HG02870 (cell line): ENCODE data around the gene CRAMP1.

ENCODE experiments used
- ATAC-seq: cut with Tn5 transposase; IDR thresholded peaks from one replicate; pipeline ENCODE4 v1.9.1; 2021; ENCODE audit warnings: mild to moderate bottlenecking, moderate library complexity; ENCODE audit not compliant: unreplicated experiment

CRAMP1 gene

DNA sequence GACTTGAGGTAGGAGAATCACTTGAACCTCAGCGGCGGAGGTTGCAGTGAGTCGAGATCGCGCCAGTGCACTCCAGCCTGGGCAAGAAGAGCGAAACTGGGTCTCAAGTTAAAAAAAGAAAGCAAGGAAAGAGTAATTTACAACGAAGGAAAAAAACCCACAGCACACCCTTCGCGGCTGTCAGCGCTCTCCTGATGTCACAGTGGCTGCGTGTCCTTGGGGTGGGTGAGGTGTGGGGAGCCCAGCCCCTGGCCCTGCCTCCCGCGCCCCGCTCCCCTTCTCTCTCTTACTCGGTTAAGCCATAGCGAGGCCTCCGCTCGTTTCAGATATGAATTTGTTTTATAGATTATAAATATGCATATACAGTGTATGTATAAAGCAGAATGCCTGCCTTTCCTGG lies 65.2 kb downstream of the CRAMP1 start:
- no peak for ATAC-seq

DNA sequence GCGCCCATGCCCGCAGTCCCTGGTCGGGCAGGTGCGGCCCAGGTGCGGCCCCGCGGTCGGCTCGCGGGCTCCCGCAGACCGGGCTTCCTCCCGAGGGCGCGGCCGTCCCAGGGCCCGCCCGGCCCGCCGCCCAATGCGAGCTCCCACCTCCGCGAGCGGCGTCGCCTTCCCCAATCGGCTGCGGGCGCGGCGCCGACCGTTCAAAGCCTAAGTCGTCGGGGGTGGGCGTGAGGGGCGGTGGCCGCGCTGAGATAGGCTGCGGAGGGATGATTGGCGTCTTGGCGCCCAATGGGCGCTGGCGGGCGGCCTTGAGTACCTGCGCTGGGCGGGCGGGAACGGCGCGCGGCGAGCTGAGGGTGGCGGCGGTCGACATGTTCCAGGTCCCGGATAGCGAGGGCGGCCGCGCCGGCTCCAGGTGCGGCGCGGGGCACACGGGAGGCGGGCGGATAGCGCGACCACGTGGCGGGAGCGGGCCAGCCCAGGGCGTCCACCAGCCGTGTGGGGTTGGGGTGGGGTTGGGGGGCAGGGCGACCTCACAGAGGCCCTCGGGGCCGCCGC lies 65.9 kb downstream of the CRAMP1 start, which contains the start of gene JPT2:
Gene JPT2, plus strand, starts transcription at position 338 of the 558 bp plus-strand sequence. Its CDS starts 34 bp downstream, at position 372.
- ATAC-seq = peak; percentile 95

DNA sequence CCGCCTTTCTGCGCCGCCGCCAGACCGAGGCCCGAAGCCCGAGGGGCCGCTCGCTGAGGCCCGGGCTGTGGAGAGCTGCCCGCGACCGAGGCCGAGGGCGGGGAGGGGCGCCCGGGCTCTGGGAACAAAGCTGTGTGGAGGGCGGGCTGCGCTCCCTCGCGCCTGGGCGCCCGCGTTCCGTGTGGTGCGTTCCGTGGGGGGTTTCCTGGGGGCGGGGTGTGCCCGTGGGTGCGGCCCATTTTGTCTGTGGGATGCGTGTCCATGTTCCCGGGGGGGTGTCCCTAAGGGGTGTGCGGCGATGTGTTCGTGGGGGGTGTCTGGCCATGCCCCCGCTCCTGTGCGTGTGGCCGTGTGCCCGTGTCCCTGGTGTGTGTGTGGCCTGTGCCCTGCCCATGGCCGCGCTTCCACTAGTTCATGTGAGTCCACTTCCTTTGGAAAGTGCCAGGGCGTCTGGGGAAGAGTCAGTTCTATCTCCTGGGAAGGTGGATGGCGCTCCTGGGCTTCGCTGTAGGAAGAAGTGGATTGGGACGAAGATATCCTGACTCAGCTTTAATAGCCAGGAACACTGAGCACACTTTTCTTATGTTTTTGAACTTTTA lies 66.4 kb downstream of the CRAMP1 start:
- no peak for ATAC-seq

DNA sequence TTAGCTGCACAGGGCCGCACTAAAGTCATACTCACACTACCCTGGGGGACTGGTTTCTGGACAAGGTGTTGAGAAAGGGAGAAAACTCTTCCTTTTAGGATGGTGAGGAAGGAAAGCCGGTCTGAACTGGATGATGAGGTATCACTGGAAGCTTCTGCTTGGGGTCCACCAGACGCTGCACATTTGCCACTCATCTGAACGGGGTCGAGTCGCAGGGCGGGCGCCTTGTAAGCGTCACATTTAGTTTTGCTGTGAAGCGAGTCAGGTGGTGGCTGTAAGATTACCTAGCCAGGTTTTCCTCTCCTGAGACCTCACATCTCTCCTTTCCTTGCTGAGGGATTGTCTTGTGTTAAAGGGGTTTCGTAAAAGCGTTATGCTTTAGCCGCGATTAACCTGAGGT lies 68.2 kb downstream of the CRAMP1 start:
- no peak for ATAC-seq

DNA sequence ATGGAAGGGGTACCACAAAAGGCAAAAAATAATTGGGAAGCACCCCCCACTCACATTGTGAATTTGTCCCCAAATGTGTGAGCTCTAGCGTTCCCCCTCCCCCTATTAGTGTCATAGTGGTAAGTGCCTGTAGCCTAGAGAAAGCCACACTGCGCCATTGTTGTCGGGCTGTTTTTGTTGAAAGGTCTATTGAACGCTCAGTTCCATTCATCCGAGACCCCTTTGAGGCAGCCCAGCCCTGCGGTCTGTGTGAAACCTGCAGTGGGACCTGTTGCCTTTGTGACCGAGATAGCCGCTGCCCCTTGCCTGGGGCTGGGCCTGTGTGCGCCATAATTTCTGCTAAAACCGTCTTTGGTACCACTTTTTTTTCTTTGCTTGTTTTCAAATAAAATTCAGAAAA lies 68.9 kb downstream of the CRAMP1 start:
- ATAC-seq = no peak

DNA sequence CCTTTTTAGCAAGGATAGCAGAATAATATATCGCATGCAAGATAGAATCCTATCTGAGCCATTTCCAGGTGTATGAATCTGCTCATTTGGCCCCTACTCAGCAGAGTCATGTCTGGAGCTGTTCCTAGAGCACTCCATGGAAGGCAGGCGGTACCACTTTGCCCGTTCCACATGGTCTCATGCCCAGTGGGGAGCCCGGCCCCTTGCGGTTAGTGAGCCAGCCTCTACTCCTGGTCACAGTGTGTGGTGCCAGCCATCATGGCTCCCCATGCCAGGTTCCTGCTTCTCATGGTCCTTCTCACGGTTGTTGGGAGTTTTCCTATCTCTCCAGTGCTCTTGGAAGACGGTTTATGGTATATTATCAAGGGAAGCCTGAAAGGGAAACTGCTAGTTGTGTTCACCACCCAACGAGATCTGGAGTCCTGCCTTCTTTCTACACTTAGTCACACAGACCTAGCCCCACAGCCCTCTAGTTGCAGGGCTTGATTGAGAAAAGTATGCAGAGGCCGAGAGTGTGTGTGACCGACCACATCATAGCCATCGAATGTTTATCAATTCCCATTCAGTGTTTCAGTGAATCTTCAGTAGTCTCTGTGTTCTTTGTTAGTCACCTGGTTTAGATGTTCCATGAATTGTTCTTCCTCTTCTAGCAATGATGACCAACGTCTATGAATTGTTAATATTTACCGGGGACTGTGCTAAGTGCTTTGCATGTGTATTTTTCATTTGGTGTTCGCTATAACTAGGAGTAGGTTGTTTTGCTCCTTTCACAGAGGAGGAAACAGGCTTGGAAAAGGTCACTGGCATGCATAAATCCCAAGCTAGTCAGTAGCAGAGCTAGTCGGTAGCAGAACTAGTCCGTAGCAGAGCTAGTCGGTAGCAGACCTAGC lies 75.5 kb downstream of the CRAMP1 start:
- no peak for ATAC-seq

DNA sequence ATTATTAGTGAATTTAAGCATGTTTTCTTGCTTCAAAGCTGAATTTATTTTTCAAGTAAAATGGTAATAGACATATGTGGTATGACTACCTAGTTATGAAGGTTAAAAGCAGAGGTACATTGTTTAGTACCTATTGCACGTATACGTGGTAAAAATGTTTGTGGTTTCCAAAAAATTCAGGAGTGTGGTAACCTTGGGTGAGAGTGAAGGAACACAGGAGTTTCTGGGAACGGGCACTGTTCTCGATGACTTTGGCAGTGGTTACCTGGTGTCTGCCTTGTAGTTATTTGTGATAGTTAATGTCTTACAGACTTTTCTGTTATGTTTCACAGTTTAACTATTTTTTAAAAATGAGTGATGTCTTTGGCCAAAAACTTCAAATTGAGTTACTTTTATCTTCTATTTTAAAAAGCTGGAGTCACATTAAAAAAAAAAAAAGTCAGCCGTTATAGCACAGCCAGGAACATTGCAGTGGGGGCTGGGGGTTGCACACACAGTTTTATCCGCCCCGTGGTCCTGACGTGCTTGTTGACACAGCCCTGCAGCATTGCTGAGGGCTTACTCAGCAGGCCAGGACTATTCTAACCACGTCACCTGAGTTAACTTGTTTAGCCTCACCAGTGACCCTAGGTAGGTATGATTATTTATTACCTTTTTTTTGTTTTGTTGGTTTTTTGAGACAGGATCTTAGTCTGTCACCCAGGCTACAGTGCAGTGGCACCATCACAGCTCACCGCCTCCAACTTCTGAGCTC lies 76.8 kb downstream of the CRAMP1 start:
- ATAC-seq = no peak

DNA sequence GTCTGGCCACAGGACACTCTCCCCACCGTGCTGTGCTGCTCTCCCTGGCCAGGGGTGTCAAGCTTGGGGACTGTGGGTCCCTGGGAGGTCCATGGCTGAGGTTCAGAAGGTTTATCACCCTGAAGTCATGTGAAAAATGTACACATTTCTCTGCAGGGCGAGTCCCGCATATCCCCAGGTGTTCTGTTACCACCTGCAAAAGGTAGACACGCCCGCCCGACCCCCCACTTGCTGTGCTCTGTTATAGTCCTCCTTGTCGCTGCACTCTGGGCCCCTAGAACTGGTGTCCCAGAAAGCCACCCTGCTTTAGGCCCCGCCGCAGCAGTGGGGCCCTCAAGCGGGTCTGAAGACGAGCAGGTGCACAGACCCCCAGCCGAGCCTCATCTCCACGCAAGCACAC lies 77.7 kb downstream of the CRAMP1 start:
- ATAC-seq = no peak

DNA sequence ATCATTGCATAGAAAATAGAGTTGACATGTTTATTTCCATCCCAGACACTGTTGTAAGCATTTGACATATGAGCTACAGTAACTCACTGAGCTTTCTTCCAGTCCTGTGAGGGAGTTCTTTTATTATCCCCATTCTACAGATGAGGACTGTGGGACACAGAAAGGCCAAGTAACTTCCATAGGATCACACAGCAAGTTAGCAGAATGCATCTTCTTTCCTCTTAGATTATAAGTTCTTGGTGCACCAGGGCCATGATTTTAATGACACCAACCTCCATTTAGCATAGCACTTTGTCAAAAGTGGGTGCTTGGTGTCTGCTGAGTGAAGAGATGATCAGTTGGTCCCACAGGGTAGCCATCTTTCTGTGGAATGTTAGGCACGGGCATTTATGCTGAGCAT lies 78.7 kb downstream of the CRAMP1 start:
- no peak for ATAC-seq

DNA sequence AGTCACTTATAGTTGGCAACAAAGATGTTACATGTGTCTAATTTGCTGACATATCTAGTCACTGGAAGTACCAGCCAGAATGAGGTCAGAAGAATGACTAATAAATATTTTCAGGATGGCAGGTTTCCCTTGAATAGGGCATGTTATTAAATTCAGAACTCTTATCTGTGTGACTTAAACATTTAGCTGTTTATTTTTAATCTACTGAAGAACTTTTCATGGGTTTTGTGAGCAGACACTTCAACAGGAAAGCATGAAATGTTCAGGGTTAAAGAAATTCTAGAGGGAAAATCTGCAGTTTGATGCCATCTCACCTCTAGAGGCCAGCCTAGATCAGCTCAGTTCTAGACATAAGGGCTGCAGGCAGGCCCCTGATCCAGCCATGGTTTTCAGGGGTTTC lies 79.1 kb downstream of the CRAMP1 start:
- no peak for ATAC-seq

DNA sequence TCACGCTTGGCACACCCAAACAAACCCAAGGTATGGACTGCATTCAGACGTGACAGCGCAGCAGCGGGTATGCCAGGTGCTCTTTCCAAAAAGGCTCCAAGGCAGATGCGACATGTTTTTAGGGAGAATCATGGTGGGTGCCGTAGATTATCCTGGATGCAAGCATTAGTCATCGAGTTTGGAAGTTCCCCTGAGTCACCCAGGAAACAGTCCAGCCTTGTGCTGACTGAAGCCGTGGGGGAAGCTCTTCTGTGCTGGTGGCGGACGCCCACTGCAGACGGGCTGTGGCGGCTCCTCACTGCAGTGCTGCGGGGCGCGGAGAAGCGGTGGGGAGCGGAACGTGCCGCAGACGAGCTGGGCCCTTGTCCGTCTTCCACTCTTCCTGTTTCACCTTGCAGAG lies 79.8 kb downstream of the CRAMP1 start:
- ATAC-seq = no peak

DNA sequence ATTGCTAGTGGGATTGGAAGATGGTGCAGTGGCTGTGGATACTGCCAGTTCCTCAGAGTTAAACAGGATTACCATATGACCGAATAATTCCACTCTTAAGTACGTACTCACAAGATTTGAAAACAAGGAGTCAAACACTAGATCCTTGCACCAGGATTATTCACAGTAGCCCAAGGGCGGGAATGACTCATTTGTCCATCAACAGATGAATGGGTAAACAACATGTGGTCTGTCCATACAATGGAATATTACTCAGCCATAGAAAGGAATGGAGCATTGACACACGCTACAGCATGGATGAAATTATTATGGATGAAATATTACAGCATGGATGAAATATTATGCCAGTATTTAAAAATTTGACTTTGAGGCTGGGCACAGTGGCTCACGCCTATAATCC lies 84.7 kb downstream of the CRAMP1 start:
- no peak for ATAC-seq

DNA sequence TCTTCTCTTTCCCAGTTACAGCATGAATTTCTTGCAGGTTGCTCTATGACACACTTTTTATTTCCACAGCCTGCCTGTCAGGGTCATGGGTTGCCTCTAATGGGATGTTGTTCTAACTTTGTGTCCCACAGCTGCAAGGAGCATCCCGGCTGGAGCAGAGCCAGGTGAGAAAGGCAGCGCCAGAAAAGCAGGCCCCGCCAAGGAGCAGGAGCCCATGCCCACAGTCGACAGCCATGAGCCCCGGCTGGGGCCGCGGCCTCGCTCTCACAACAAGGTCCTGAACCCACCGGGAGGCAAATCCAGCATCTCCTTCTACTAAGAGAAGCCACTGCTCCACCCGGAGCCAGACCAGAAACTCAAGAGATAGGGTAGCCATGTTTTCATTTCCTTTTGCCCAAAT lies 86.5 kb downstream of the CRAMP1 start:
- ATAC-seq = no peak

DNA sequence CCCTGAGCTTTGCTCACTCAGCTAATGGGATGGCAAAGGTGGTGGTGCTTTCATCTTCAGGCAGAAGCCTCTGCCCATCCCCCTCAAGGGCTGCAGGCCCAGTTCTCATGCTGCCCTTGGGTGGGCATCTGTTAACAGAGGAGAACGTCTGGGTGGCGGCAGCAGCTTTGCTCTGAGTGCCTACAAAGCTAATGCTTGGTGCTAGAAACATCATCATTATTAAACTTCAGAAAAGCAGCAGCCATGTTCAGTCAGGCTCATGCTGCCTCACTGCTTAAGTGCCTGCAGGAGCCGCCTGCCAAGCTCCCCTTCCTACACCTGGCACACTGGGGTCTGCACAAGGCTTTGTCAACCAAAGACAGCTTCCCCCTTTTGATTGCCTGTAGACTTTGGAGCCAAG lies 88.1 kb downstream of the CRAMP1 start:
- no peak for ATAC-seq

DNA sequence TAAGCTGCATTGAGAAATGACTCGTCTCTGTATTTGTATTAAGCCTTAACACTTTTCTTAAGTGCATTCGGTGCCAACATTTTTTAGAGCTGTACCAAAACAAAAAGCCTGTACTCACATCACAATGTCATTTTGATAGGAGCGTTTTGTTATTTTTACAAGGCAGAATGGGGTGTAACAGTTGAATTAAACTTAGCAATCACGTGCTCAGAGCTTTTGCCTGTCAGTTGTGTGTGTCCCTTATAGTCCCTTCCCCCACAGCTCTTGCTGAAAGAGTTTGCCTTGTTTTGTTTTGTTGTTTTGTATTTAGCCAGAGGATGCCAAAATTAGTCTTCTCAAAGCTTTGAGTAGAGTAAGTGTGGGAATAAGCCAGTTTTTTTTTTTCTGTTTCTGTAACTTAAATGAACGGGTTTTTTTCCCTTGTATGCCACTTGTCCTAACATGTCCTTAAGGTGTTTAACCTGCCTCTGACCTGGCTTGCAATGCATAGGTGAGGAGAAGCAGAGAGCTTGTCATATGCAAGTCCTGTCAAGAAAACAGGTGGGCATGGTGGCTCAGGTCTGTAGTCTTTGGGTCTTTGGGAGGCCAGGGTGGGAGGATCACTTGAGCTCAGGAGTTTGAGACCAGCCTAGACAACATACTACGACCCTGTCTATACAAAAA lies 89.2 kb downstream of the CRAMP1 start:
- ATAC-seq = no peak

DNA sequence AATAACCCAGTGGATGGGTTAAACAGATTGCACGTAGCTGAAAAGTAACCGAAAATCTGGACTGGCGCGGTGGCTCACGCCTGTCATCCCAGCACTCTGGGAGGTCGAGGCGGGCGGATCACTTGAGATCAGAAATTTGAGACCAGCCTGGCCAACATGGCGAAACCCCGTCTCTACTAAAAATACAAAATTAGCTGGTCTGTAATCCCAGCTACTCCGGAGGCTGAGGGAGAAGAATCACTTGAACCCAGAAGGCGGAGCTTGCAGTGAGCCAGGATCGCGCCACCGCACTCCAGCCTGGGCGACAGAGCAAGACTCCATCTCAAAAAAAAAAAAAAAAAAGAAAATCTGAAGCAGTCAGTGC lies 93.1 kb downstream of the CRAMP1 start:
- ATAC-seq = peak; percentile 6

DNA sequence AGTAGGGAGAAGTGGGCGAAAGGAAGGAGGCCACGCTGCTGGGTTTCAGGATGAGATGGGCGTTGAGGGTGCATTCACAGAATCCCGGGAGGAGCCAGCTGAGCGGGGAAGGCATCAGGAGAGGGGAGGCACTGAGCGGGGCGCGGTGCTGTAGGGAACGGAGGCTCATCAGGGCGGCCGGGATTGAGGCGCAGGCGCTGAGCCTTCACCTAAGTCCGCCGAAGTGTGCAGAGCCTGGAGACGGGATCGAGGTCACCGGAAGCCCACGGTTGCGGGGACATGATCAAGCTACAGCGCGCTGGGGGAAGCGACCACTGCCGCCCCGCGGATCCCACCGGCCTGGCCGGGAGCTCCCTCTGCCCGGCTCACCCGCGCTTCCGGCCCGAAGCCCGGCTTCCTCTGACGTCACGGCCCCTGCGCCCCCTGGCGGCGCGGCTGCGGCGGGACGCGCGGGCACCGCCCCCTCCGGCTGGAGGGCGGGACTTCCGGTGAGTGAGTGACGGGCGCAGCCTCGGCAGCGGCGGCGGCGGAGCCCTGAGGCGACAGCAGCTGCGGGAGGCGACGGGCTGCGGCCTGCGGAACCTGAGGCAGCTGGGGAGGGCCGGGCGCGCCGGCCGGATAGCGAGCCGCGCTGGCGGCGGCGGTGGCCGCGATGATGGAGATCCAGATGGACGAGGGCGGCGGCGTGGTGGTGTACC lies 93.7 kb downstream of the CRAMP1 start, which contains the start of gene MAPK8IP3:
Gene MAPK8IP3, plus strand, starts transcription at position 508 of the 698 bp plus-strand sequence. Its CDS starts 145 bp downstream, at position 653.
- peak; percentile 79 for ATAC-seq

DNA sequence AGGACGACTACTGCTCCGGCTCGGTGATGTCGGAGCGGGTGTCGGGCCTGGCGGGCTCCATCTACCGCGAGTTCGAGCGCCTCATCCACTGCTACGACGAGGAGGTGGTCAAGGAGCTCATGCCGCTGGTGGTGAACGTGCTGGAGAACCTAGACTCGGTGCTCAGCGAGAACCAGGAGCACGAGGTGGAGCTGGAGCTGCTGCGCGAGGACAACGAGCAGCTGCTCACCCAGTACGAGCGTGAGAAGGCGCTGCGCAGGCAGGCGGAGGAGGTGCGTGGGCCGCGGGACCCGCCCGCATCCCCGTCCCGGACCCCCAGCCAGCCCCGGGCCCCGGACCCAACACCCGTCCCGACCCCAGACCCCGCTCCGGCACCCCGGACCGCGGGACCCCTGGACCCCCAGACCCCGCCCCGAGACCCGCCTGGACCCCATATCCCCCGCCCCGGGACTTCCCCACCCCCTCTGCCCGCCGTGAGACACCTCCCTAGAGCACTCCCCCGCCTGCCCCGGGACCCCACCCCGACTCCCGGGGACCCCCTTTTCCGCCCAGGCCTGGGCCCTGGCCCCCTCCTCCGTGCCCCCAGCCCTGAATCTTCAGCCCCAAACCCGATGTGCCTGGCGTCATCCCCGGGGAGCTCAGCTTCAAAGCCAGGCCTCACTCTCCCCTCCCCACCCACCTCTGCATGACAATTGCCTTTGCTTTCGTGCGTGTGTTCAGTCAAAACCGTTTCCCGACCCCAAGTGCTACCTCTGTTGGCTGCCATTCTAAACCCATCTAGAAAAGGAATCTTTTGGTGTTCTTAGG lies 94.4 kb downstream of the CRAMP1 start:
- peak; percentile 25 for ATAC-seq

DNA sequence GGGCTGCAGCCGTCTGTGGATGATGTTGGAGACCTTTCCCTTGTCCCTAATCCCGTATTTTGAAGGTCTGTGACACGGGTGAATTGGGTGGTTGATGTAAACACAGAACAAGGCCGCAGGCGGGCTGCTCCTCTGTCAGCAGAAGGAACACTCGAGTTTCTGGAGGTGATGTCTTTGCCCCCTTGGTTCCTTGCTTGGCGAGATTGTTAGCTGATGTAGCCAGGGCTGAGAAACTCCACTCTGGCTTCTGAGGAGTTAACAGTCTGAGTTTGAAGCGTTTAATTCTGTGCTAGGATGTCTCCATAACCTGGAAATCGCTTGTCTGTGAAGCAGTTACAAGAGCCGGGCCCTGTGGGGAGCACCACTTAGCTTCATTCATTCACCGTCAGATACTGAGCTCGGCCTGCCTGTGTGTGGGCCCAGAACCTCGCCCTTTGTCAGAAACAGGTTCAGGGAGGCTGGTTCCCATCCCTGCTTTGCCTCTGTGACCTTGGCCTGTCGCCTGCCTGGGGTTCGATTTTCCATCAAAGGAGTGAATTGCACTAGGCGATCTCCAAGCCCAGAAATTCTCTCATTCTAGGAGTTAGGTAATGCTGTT lies 95.1 kb downstream of the CRAMP1 start:
- ATAC-seq = no peak
